HEK293 (cell line): Measurements from ENCODE around the gene CLDN6.

Experiments
- BCL11B ChIP-seq: fragments of 450-650 bp; formaldehyde crosslinking; IDR thresholded peaks from 2 replicates; pipeline ENCODE4 v1.5.1; 2016; ENCODE audit warnings: low read depth, missing biosample characterization, missing genetic modification characterization
- EGR2 ChIP-seq: fragments of 450-650 bp; formaldehyde crosslinking; IDR thresholded peaks from 2 replicates; pipeline ENCODE4 v1.5.1; 2016; ENCODE audit warnings: low read depth, missing biosample characterization, missing genetic modification characterization
- GLI2 ChIP-seq: fragments of 450-650 bp; formaldehyde crosslinking; IDR thresholded peaks from 2 replicates; pipeline ENCODE4; 2017; ENCODE audit warnings: missing biosample characterization, missing genetic modification characterization, low read depth, borderline replicate concordance
- HOXA7 ChIP-seq: sonication (generic); formaldehyde crosslinking; IDR thresholded peaks from 2 replicates; pipeline ENCODE4 v1.8.1; 2022; ENCODE audit warnings: missing genetic modification reagents, borderline replicate concordance
- KLF17 ChIP-seq: fragments of 450-650 bp; formaldehyde crosslinking; IDR thresholded peaks from 2 replicates; pipeline ENCODE4 v1.5.1; 2016; ENCODE audit warnings: missing biosample characterization, missing genetic modification characterization
- KLF7 ChIP-seq: fragments of 450-650 bp; formaldehyde crosslinking; IDR thresholded peaks from 2 replicates; pipeline ENCODE4 v1.5.1; 2016; ENCODE audit warnings: missing biosample characterization, missing genetic modification characterization, borderline replicate concordance
- MZF1 ChIP-seq: fragments of 450-650 bp; formaldehyde crosslinking; IDR thresholded peaks from 2 replicates; pipeline ENCODE4 v1.5.1; 2017; ENCODE audit warnings: missing biosample characterization, missing genetic modification characterization, borderline replicate concordance
- SCRT1 ChIP-seq: fragments of 450-650 bp; formaldehyde crosslinking; IDR thresholded peaks from 2 replicates; pipeline ENCODE4 v1.5.1; 2016; ENCODE audit warnings: missing biosample characterization, missing genetic modification characterization, borderline replicate concordance
- SP3 ChIP-seq: fragments of 450-650 bp; formaldehyde crosslinking; IDR thresholded peaks from 2 replicates; pipeline ENCODE4 v1.5.1; 2016; ENCODE audit warnings: missing biosample characterization, missing genetic modification characterization
- TRIM28 ChIP-seq: IDR thresholded peaks from 2 replicates; pipeline ENCODE4 v1.6.1; 2011; ENCODE audit warnings: low read length, control low read depth, borderline replicate concordance
- TSHZ1 ChIP-seq: fragments of 450-650 bp; formaldehyde crosslinking; IDR thresholded peaks from 2 replicates; pipeline ENCODE4 v1.5.1; 2016; ENCODE audit warnings: missing biosample characterization, missing genetic modification characterization, borderline replicate concordance
- ZBTB1 ChIP-seq: fragments of 450-650 bp; formaldehyde crosslinking; IDR thresholded peaks from 2 replicates; pipeline ENCODE4 v1.5.1; 2016; ENCODE audit warnings: missing biosample characterization, missing genetic modification characterization
- ZBTB7A ChIP-seq: fragments of 450-650 bp; formaldehyde crosslinking; IDR thresholded peaks from 2 replicates; pipeline ENCODE4 v1.5.1; 2016; ENCODE audit warnings: low read depth, missing biosample characterization, missing genetic modification characterization
- ZFP41 ChIP-seq: fragments of 450-650 bp; formaldehyde crosslinking; IDR thresholded peaks from 2 replicates; pipeline ENCODE4 v1.5.1; 2016; ENCODE audit warnings: missing biosample characterization, missing genetic modification characterization, borderline replicate concordance
- ZNF157 ChIP-seq: fragments of 450-650 bp; formaldehyde crosslinking; IDR thresholded peaks from 2 replicates; pipeline ENCODE4 v1.5.1; 2016; ENCODE audit warnings: missing biosample characterization, missing genetic modification characterization
- ZNF169 ChIP-seq: fragments of 450-650 bp; formaldehyde crosslinking; IDR thresholded peaks from 2 replicates; pipeline ENCODE4 v1.5.1; 2016; ENCODE audit warnings: missing biosample characterization, missing genetic modification characterization
- ZNF175 ChIP-seq: fragments of 450-650 bp; formaldehyde crosslinking; IDR thresholded peaks from 2 replicates; pipeline ENCODE4 v1.5.1; 2016; ENCODE audit warnings: missing biosample characterization, missing genetic modification characterization
- ZNF2 ChIP-seq: fragments of 450-650 bp; formaldehyde crosslinking; IDR thresholded peaks from 2 replicates; pipeline ENCODE4 v1.5.1; 2016; ENCODE audit warnings: missing biosample characterization, missing genetic modification characterization
- ZNF354C ChIP-seq: fragments of 450-650 bp; formaldehyde crosslinking; IDR thresholded peaks from 2 replicates; pipeline ENCODE4 v1.5.1; 2016; ENCODE audit warnings: missing biosample characterization, missing genetic modification characterization, low read depth, borderline replicate concordance
- ZNF473 ChIP-seq: fragments of 450-650 bp; formaldehyde crosslinking; IDR thresholded peaks from 2 replicates; pipeline ENCODE4 v1.5.1; 2017; ENCODE audit warnings: missing biosample characterization, missing genetic modification characterization
- ZNF518A ChIP-seq: fragments of 450-650 bp; formaldehyde crosslinking; conservative IDR thresholded peaks from 2 replicates; pipeline ENCODE4 v1.5.1; 2016; ENCODE audit warnings: low read depth, missing biosample characterization, missing genetic modification characterization
- ZNF529 ChIP-seq: fragments of 450-650 bp; formaldehyde crosslinking; IDR thresholded peaks from 2 replicates; pipeline ENCODE4 v1.5.1; 2017; ENCODE audit warnings: missing genetic modification characterization, missing biosample characterization; ENCODE audit not compliant: insufficient replicate concordance
- ZNF623 ChIP-seq: fragments of 450-650 bp; formaldehyde crosslinking; IDR thresholded peaks from 2 replicates; pipeline ENCODE4 v1.5.1; 2016; ENCODE audit warnings: missing biosample characterization, missing genetic modification characterization
- ZNF677 ChIP-seq: fragments of 450-650 bp; IDR thresholded peaks from 2 replicates; pipeline ENCODE4 v1.5.0; 2018; ENCODE audit warnings: missing biosample characterization, mild to moderate bottlenecking, missing genetic modification characterization, moderate library complexity
- ZSCAN16 ChIP-seq: fragments of 450-650 bp; formaldehyde crosslinking; IDR thresholded peaks from 2 replicates; pipeline ENCODE4 v1.5.1; 2016; ENCODE audit warnings: missing biosample characterization, missing genetic modification characterization
- TF ChIP-seq, protein P1 (sequence below): fragments of 450-650 bp; formaldehyde crosslinking; IDR thresholded peaks from 2 replicates; pipeline ENCODE4 v1.5.1; 2016; ENCODE audit warnings: missing biosample characterization, missing genetic modification characterization
- TF ChIP-seq, protein P2 (sequence below): fragments of 450-650 bp; formaldehyde crosslinking; optimal IDR thresholded peaks from 2 replicates; pipeline ENCODE3; 2016; ENCODE audit warnings: missing biosample characterization, mild to moderate bottlenecking, missing genetic modification characterization

Gene CLDN6

GRCh38 chr16:2979669-2980226 is 38.2 kb downstream of the CLDN6 start (continued):
- TF ChIP-seq ZNF518A (no peak), EGR2 (tag by site-specific recombination) (peak; percentile 52), ZNF529 (tag by site-specific recombination) (no peak), ZSCAN16 (tag by site-specific recombination) (no peak), ZFP41 (no peak), SCRT1 (no peak), ZNF175 (tag by site-specific recombination) (no peak), KLF17 (tag by site-specific recombination) (0 out of 2 replicates have a peak, but pooled peaks have one; percentile 38), ZNF354C (no peak), ZNF677 (tag by site-specific recombination) (no peak), TRIM28 (no peak), ZNF169 (tag by site-specific recombination) (no peak), ZNF623 (tag by site-specific recombination) (no peak), ZBTB7A (tag by site-specific recombination) (peak; percentile 68; the same call in 1 of the 2 replicates), ZBTB1 (tag by site-specific recombination) (no peak), BCL11B (tag by site-specific recombination) (peak; percentile 17; the same call in 1 of the 2 replicates), HOXA7 (CRISPR knock-in tag) (no peak), SP3 (tag by site-specific recombination) (peak; percentile 76), TSHZ1 (tag by site-specific recombination) (no peak), MZF1 (tag by site-specific recombination) (no peak), ZNF473 (tag by site-specific recombination) (no peak), KLF7 (tag by site-specific recombination) (no peak; the same call in 1 of the 2 replicates), GLI2 (tag by site-specific recombination) (no peak), ZNF2 (tag by site-specific recombination) (0 out of 2 replicates have a peak, but pooled peaks have one; percentile 18), ZNF157 (tag by site-specific recombination) (no peak)
- TF ChIP-seq, protein P1, sequence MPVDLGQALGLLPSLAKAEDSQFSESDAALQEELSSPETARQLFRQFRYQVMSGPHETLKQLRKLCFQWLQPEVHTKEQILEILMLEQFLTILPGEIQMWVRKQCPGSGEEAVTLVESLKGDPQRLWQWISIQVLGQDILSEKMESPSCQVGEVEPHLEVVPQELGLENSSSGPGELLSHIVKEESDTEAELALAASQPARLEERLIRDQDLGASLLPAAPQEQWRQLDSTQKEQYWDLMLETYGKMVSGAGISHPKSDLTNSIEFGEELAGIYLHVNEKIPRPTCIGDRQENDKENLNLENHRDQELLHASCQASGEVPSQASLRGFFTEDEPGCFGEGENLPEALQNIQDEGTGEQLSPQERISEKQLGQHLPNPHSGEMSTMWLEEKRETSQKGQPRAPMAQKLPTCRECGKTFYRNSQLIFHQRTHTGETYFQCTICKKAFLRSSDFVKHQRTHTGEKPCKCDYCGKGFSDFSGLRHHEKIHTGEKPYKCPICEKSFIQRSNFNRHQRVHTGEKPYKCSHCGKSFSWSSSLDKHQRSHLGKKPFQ (tag by site-specific recombination) = no peak
- TF ChIP-seq, protein P2, sequence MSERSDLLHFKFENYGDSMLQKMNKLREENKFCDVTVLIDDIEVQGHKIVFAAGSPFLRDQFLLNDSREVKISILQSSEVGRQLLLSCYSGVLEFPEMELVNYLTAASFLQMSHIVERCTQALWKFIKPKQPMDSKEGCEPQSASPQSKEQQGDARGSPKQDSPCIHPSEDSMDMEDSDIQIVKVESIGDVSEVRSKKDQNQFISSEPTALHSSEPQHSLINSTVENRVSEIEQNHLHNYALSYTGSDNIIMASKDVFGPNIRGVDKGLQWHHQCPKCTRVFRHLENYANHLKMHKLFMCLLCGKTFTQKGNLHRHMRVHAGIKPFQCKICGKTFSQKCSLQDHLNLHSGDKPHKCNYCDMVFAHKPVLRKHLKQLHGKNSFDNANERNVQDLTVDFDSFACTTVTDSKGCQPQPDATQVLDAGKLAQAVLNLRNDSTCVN (tag by site-specific recombination) = no peak
